ENCODE results near the gene HS3ST3A1.

HS3ST3A1 gene

GRCh38 chr17:13597723-13598347, 3.9 kb downstream of the HS3ST3A1 start:
- peak; percentile 7 for DNase-seq

GRCh38 chr17:13596241-13596923, 5.3 kb downstream of the HS3ST3A1 start:
- no peak for DNase-seq

GRCh38 chr17:13595599-13595899, 6.2 kb downstream of the HS3ST3A1 start:
- no peak for DNase-seq

- DNase-seq: peak; percentile 33
These were observed 6.7 kb downstream of the HS3ST3A1 start for GRCh38 chr17:13594762-13595598.

GRCh38 chr17:13594310-13594709, 7.4 kb downstream of the HS3ST3A1 start:
- no peak for DNase-seq

- no peak for DNase-seq
These were observed 8.0 kb downstream of the HS3ST3A1 start for GRCh38 chr17:13593757-13594156.

GRCh38 chr17:13593021-13593751, 8.5 kb downstream of the HS3ST3A1 start:
- no peak for DNase-seq

- no peak for DNase-seq
These were observed 9.3 kb downstream of the HS3ST3A1 start for GRCh38 chr17:13592427-13592826.

GRCh38 chr17:13590441-13590840, 11.3 kb downstream of the HS3ST3A1 start:
- DNase-seq: no peak

GRCh38 chr17:13589658-13590057, 12.1 kb downstream of the HS3ST3A1 start:
- DNase-seq: no peak

GRCh38 chr17:13587487-13588338, 14.0 kb downstream of the HS3ST3A1 start:
- no peak for DNase-seq

- no peak for DNase-seq
These were observed 17.0 kb downstream of the HS3ST3A1 start for GRCh38 chr17:13584701-13585080.

GRCh38 chr17:13583996-13584700, 17.6 kb downstream of the HS3ST3A1 start:
- DNase-seq: no peak

- DNase-seq: no peak
These were observed 18.8 kb downstream of the HS3ST3A1 start for GRCh38 chr17:13582776-13583547.

- DNase-seq: no peak
These were observed 19.8 kb downstream of the HS3ST3A1 start for GRCh38 chr17:13581925-13582324.

GRCh38 chr17:13580790-13581189, 20.9 kb downstream of the HS3ST3A1 start:
- no peak for DNase-seq

GRCh38 chr17:13576661-13577526, 24.8 kb downstream of the HS3ST3A1 start:
- DNase-seq: no peak

- no peak for DNase-seq
These were observed 25.8 kb downstream of the HS3ST3A1 start for GRCh38 chr17:13575922-13576419.

GRCh38 chr17:13575466-13575865, 26.3 kb downstream of the HS3ST3A1 start:
- DNase-seq: no peak

GRCh38 chr17:13572581-13572980, 29.1 kb downstream of the HS3ST3A1 start:
- DNase-seq: no peak
